Hepatocyte (in vitro differentiated cells): ENCODE data around the gene FAM162A.

ENCODE experiments used
- EZH2 ChIP-seq: fragments of 200-600 bp; sonication (generic); IDR thresholded peaks from 2 replicates; pipeline ENCODE4 v1.6.1; 2016; ENCODE audit warnings: antibody characterized with exemption, mild to moderate bottlenecking, borderline replicate concordance
- TF ChIP-seq, protein P1 (sequence below): fragments of 200-600 bp; sonication (generic); IDR thresholded peaks from 2 replicates; pipeline ENCODE4 v1.5.1; 2016; ENCODE audit warnings: antibody characterized with exemption, mild to moderate bottlenecking; ENCODE audit not compliant: poor library complexity

GRCh38 chr3:122350814-122351418 lies 33.1 kb upstream of the FAM162A start:
- TF ChIP-seq, protein P1, sequence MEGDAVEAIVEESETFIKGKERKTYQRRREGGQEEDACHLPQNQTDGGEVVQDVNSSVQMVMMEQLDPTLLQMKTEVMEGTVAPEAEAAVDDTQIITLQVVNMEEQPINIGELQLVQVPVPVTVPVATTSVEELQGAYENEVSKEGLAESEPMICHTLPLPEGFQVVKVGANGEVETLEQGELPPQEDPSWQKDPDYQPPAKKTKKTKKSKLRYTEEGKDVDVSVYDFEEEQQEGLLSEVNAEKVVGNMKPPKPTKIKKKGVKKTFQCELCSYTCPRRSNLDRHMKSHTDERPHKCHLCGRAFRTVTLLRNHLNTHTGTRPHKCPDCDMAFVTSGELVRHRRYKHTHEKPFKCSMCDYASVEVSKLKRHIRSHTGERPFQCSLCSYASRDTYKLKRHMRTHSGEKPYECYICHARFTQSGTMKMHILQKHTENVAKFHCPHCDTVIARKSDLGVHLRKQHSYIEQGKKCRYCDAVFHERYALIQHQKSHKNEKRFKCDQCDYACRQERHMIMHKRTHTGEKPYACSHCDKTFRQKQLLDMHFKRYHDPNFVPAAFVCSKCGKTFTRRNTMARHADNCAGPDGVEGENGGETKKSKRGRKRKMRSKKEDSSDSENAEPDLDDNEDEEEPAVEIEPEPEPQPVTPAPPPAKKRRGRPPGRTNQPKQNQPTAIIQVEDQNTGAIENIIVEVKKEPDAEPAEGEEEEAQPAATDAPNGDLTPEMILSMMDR, result no peak
- no peak for TF ChIP-seq EZH2
